GM10266 (cell line): ENCODE measurements around the gene CCDC40.

Source experiments
- DNase-seq: peaks from one replicate; pipeline ENCODE4 v3.0.0; 2012; ENCODE audit errors: extremely low spot score
- TF ChIP-seq, protein P1 (sequence below): IDR thresholded peaks from 2 replicates; pipeline ENCODE4 v1.5.1; 2012; ENCODE audit warnings: mild to moderate bottlenecking, low read depth; ENCODE audit not compliant: control insufficient read depth, insufficient read depth; ENCODE audit errors: missing control alignments

CCDC40 gene

GRCh38 chr17:80106751-80107150, 70.3 kb downstream of the CCDC40 start:
- DNase-seq: no peak
- TF ChIP-seq, protein P1, sequence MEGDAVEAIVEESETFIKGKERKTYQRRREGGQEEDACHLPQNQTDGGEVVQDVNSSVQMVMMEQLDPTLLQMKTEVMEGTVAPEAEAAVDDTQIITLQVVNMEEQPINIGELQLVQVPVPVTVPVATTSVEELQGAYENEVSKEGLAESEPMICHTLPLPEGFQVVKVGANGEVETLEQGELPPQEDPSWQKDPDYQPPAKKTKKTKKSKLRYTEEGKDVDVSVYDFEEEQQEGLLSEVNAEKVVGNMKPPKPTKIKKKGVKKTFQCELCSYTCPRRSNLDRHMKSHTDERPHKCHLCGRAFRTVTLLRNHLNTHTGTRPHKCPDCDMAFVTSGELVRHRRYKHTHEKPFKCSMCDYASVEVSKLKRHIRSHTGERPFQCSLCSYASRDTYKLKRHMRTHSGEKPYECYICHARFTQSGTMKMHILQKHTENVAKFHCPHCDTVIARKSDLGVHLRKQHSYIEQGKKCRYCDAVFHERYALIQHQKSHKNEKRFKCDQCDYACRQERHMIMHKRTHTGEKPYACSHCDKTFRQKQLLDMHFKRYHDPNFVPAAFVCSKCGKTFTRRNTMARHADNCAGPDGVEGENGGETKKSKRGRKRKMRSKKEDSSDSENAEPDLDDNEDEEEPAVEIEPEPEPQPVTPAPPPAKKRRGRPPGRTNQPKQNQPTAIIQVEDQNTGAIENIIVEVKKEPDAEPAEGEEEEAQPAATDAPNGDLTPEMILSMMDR: no peak

GRCh38 chr17:80107231-80108021, 71.0 kb downstream of the CCDC40 start:
- TF ChIP-seq, protein P1: no peak
- no peak for DNase-seq

DNA sequence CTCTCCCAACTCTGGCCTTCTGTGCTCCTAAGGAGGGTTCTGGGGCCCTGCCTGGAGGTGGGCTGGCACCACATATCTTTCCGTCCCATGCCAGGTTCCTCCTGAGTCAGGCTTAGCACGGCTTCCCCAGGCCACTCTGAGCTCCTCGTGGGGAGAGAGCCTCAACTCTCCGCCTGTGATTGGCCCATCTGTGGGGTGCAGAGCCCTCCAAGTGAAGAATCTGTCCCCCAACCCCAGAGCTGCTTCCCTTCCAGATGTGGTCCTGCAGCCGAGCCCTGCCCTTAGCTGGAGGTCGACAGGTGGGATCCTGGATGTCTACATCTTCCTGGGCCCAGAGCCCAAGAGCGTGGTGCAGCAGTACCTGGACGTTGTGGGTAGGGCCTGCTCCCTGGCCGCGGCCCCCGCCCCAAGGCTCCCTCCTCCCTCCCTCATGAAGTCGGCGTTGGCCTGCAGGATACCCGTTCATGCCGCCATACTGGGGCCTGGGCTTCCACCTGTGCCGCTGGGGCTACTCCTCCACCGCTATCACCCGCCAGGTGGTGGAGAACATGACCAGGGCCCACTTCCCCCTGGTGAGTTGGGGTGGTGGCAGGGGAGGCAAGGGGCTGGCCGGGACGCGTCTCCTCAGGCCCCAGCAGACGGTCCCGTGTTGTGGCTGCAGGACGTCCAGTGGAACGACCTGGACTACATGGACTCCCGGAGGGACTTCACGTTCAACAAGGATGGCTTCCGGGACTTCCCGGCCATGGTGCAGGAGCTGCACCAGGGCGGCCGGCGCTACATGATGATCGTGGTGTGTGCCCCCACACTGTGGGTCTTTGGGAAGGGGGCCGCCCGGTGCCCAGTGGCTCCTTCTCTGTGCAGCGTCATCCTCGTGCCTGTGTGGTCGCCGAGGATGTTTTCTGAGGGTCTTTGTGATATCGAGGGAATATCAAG, 71.9 kb downstream of the CCDC40 start:
- DNase-seq: no peak
- TF ChIP-seq, protein P1: no peak

GRCh38 chr17:80109066-80109660, 72.7 kb downstream of the CCDC40 start:
- DNase-seq: no peak

GRCh38 chr17:80109713-80110446, 73.4 kb downstream of the CCDC40 start:
- no peak for DNase-seq
- TF ChIP-seq, protein P1: no peak

More at GRCh38 chr17:80109066-80109660, 72.7 kb downstream of the CCDC40 start:
- TF ChIP-seq, protein P1: no peak

- TF ChIP-seq, protein P1: no peak
Measured at GRCh38 chr17:80110447-80110812, 74.0 kb downstream of the CCDC40 start.

More at GRCh38 chr17:80110447-80110812, 74.0 kb downstream of the CCDC40 start:
- DNase-seq: no peak
